GM23338 (cell line): ENCODE results near the gene PLXNC1. TPM values are rescaled to one million over a fixed set of nuclear protein-coding genes. Genes with fewer than 3 reads are reported as not detected.

Experiments
- CREB1 ChIP-seq: fragments of 250-450 bp; sonication (Bioruptor Pico); IDR thresholded peaks from 2 replicates; pipeline ENCODE4 v1.5.0; 2020; ENCODE audit warnings: low read depth, mild to moderate bottlenecking, moderate library complexity
- ETS1 ChIP-seq: IDR thresholded peaks from 2 replicates; pipeline ENCODE4 v1.6.1; 2016; ENCODE audit warnings: antibody characterized with exemption
- EZH2 ChIP-seq: fragments of 200-600 bp; sonication (generic); IDR thresholded peaks from one replicate; pipeline ENCODE4 v1.8.0; 2017; ENCODE audit warnings: antibody characterized with exemption, mild to moderate bottlenecking, low read depth; ENCODE audit not compliant: unreplicated experiment
- EZH2phosphoT487 ChIP-seq: fragments of 200-600 bp; sonication (generic); IDR thresholded peaks from one replicate; pipeline ENCODE4 v1.8.1; 2018; ENCODE audit warnings: antibody characterized with exemption; ENCODE audit not compliant: unreplicated experiment
- JUNB ChIP-seq: IDR thresholded peaks from one replicate; pipeline ENCODE4 v1.6.1; 2016; ENCODE audit warnings: antibody characterized with exemption; ENCODE audit not compliant: unreplicated experiment
- NANOG ChIP-seq: IDR thresholded peaks from 2 replicates; pipeline ENCODE4 v1.6.1; 2016; ENCODE audit warnings: antibody characterized with exemption, borderline replicate concordance
- POLR2AphosphoS5 ChIP-seq: IDR thresholded peaks from 2 replicates; pipeline ENCODE4 v1.6.1; 2016; ENCODE audit warnings: antibody characterized with exemption, low read depth
- STAT1 ChIP-seq: IDR thresholded peaks from one replicate; pipeline ENCODE4 v1.6.1; 2016; ENCODE audit warnings: antibody characterized with exemption; ENCODE audit not compliant: unreplicated experiment
- ZNF114 ChIP-seq: fragments of 250-450 bp; sonication (Bioruptor Pico); IDR thresholded peaks from 2 replicates; pipeline ENCODE4 v1.5.0; 2020; ENCODE audit warnings: mild to moderate bottlenecking, moderate library complexity
- ZNF331 ChIP-seq: fragments of 250-450 bp; sonication (Bioruptor Pico); IDR thresholded peaks from 2 replicates; pipeline ENCODE4 v1.5.0; 2020; ENCODE audit warnings: low read depth, mild to moderate bottlenecking, moderate library complexity
- polyA plus RNA-seq: library from polyadenylated mRNA; unstranded; fragments of >200 nt; fragmentation: Nextera tagmentation; extraction: Ambion mirVana; gene quantifications from 2 replicates; pipeline ENCODE4 v1.2.1, GENCODE V29; 2016
- total RNA-seq: library from RNA; depleted of rRNA; stranded (reverse); fragments of >200 nt; shearing (Covaris generic); gene quantifications from 2 replicates; pipeline ENCODE4 v1.2.3, GENCODE V29; 2014
- TF ChIP-seq, protein P1 (sequence below): fragments of 250-450 bp; sonication (Bioruptor Pico); IDR thresholded peaks from 2 replicates; pipeline ENCODE4 v1.5.0; 2020; ENCODE audit warnings: mild to moderate bottlenecking, moderate library complexity
- TF ChIP-seq, protein P2 (sequence below): IDR thresholded peaks from one replicate; pipeline ENCODE4 v1.6.1; 2018; ENCODE audit warnings: antibody characterized with exemption; ENCODE audit not compliant: unreplicated experiment

Gene PLXNC1
- total and polyA plus RNA-seq, 2 experiments from 2014 or later = 1.9 to 6.5 TPM

DNA sequence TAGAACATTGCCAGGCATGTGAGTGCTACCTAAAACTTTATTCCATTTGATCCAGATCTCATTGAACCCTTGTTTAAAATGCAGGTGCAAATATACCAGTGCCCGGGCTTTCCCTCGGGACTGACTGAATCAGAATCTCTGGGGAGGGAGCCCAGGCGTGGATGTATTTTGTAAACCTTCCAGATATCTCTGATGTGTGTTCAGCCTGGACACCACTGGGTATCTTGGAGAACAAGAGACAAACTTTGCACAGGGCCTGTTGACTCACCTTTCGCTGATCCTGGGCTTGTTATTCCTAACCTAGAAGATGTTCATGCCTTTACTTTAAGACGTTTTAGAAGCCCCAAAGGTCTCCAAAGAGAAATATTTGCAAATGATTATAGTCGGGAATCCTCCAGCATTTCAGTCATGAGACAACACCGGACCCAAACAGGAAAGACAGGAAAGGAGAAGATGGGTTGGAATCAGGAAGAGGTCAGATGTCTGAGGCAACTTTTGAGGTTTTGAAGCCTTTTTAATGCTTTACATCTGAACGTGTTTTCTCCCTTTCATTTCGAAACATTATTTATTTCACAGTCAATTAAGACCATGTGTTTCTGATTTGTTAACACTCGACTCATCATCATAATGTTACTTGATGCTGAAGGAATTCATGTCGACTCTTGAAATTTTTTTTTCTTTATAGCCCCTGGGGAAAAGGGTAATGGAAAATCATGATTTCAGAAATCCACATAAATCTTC lies 118.6 kb downstream of the PLXNC1 start (continued):
- TF ChIP-seq, protein P1, sequence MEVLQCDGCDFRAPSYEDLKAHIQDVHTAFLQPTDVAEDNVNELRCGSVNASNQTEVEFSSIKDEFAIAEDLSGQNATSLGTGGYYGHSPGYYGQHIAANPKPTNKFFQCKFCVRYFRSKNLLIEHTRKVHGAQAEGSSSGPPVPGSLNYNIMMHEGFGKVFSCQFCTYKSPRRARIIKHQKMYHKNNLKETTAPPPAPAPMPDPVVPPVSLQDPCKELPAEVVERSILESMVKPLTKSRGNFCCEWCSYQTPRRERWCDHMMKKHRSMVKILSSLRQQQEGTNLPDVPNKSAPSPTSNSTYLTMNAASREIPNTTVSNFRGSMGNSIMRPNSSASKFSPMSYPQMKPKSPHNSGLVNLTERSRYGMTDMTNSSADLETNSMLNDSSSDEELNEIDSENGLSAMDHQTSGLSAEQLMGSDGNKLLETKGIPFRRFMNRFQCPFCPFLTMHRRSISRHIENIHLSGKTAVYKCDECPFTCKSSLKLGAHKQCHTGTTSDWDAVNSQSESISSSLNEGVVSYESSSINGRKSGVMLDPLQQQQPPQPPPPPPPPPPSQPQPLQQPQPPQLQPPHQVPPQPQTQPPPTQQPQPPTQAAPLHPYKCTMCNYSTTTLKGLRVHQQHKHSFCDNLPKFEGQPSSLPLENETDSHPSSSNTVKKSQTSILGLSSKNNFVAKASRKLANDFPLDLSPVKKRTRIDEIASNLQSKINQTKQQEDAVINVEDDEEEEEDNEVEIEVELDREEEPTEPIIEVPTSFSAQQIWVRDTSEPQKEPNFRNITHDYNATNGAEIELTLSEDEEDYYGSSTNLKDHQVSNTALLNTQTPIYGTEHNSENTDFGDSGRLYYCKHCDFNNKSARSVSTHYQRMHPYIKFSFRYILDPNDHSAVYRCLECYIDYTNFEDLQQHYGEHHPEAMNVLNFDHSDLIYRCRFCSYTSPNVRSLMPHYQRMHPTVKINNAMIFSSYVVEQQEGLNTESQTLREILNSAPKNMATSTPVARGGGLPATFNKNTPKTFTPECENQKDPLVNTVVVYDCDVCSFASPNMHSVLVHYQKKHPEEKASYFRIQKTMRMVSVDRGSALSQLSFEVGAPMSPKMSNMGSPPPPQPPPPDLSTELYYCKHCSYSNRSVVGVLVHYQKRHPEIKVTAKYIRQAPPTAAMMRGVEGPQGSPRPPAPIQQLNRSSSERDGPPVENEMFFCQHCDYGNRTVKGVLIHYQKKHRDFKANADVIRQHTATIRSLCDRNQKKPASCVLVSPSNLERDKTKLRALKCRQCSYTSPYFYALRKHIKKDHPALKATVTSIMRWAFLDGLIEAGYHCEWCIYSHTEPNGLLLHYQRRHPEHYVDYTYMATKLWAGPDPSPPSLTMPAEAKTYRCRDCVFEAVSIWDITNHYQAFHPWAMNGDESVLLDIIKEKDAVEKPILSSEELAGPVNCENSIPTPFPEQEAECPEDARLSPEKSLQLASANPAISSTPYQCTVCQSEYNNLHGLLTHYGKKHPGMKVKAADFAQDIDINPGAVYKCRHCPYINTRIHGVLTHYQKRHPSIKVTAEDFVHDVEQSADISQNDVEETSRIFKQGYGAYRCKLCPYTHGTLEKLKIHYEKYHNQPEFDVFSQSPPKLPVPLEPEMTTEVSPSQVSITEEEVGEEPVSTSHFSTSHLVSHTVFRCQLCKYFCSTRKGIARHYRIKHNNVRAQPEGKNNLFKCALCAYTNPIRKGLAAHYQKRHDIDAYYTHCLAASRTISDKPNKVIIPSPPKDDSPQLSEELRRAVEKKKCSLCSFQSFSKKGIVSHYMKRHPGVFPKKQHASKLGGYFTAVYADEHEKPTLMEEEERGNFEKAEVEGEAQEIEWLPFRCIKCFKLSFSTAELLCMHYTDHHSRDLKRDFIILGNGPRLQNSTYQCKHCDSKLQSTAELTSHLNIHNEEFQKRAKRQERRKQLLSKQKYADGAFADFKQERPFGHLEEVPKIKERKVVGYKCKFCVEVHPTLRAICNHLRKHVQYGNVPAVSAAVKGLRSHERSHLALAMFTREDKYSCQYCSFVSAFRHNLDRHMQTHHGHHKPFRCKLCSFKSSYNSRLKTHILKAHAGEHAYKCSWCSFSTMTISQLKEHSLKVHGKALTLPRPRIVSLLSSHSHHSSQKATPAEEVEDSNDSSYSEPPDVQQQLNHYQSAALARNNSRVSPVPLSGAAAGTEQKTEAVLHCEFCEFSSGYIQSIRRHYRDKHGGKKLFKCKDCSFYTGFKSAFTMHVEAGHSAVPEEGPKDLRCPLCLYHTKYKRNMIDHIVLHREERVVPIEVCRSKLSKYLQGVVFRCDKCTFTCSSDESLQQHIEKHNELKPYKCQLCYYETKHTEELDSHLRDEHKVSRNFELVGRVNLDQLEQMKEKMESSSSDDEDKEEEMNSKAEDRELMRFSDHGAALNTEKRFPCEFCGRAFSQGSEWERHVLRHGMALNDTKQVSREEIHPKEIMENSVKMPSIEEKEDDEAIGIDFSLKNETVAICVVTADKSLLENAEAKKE (CRISPR knock-in tag) = no peak
- TF ChIP-seq EZH2phosphoT487 (no peak), CREB1 (CRISPR knock-in tag) (no peak), ZNF331 (CRISPR knock-in tag) (no peak), NANOG (no peak), ZNF114 (CRISPR knock-in tag) (no peak), EZH2 (no peak), STAT1 (no peak), JUNB (no peak), POLR2AphosphoS5 (no peak), ETS1 (no peak)
- TF ChIP-seq, protein P2, sequence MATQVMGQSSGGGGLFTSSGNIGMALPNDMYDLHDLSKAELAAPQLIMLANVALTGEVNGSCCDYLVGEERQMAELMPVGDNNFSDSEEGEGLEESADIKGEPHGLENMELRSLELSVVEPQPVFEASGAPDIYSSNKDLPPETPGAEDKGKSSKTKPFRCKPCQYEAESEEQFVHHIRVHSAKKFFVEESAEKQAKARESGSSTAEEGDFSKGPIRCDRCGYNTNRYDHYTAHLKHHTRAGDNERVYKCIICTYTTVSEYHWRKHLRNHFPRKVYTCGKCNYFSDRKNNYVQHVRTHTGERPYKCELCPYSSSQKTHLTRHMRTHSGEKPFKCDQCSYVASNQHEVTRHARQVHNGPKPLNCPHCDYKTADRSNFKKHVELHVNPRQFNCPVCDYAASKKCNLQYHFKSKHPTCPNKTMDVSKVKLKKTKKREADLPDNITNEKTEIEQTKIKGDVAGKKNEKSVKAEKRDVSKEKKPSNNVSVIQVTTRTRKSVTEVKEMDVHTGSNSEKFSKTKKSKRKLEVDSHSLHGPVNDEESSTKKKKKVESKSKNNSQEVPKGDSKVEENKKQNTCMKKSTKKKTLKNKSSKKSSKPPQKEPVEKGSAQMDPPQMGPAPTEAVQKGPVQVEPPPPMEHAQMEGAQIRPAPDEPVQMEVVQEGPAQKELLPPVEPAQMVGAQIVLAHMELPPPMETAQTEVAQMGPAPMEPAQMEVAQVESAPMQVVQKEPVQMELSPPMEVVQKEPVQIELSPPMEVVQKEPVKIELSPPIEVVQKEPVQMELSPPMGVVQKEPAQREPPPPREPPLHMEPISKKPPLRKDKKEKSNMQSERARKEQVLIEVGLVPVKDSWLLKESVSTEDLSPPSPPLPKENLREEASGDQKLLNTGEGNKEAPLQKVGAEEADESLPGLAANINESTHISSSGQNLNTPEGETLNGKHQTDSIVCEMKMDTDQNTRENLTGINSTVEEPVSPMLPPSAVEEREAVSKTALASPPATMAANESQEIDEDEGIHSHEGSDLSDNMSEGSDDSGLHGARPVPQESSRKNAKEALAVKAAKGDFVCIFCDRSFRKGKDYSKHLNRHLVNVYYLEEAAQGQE = no peak
